Left ventricle myocardium inferior (tissue), 1 donor: ENCODE results near the gene MSGN1. TPM values are rescaled to one million over a fixed set of nuclear protein-coding genes. Genes with fewer than 3 reads are reported as not detected.

ENCODE experiments used
- DNase-seq: peaks from one replicate; pipeline ENCODE4 v3.0.0-alpha.2; 2020
- H3K27ac ChIP-seq: fragments of 200-600 bp; replicated peaks from 2 replicates; pipeline ENCODE4 v1.8.0; 2021
- H3K27me3 ChIP-seq: fragments of 200-600 bp; 2 replicates; pipeline ENCODE4 v1.8.0; 2021; ENCODE audit warnings: low read depth
- H3K36me3 ChIP-seq: fragments of 200-600 bp; 2 replicates; pipeline ENCODE4 v1.8.0; 2021
- H3K4me1 ChIP-seq: fragments of 200-600 bp; 2 replicates; pipeline ENCODE4 v1.8.0; 2021
- H3K4me3 ChIP-seq: fragments of 200-600 bp; 2 replicates; pipeline ENCODE4 v1.8.0; 2021; ENCODE audit warnings: mild to moderate bottlenecking, moderate library complexity
- H3K9me3 ChIP-seq: fragments of 200-600 bp; replicated peaks from 2 replicates; pipeline ENCODE4 v1.8.0; 2021
- intact Hi-C: fragments of 100-400 bp; cut with micrococcal nuclease; formaldehyde crosslinking; loops from one replicate; pipeline ENCODE4 v1.11.0; 2022
- total RNA-seq: library from RNA; stranded (reverse); fragmentation: NEBNext Ultra II Directional; extraction: Animal tissue kit (Norgen Biotek cat#: 25700); gene quantifications from one replicate; pipeline ENCODE4 v1.2.1, GENCODE V29; 2021
- TF ChIP-seq, protein P1 (sequence below): fragments of 200-600 bp; IDR thresholded peaks from 2 replicates; pipeline ENCODE4 v1.8.0; 2021; ENCODE audit warnings: antibody characterized with exemption, mild to moderate bottlenecking, borderline replicate concordance
- donor health status: DM: no; HTN: yes; CAD: no; lungs with severe emphysema.

MSGN1 gene
- total RNA-seq, 1 donor from 2014 or later = not detected

- TF ChIP-seq, protein P1, sequence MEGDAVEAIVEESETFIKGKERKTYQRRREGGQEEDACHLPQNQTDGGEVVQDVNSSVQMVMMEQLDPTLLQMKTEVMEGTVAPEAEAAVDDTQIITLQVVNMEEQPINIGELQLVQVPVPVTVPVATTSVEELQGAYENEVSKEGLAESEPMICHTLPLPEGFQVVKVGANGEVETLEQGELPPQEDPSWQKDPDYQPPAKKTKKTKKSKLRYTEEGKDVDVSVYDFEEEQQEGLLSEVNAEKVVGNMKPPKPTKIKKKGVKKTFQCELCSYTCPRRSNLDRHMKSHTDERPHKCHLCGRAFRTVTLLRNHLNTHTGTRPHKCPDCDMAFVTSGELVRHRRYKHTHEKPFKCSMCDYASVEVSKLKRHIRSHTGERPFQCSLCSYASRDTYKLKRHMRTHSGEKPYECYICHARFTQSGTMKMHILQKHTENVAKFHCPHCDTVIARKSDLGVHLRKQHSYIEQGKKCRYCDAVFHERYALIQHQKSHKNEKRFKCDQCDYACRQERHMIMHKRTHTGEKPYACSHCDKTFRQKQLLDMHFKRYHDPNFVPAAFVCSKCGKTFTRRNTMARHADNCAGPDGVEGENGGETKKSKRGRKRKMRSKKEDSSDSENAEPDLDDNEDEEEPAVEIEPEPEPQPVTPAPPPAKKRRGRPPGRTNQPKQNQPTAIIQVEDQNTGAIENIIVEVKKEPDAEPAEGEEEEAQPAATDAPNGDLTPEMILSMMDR = no peak
- intact Hi-C loops = no loop called here
- no peak for DNase-seq
- peaks cover 24% of the 10 kb centered on the region for H3K36me3 ChIP-seq
- no peaks in the 10 kb centered on the region for H3K9me3 ChIP-seq
- no peaks in the 10 kb centered on the region for H3K4me1 ChIP-seq
- H3K27me3 ChIP-seq = no peaks in the 10 kb centered on the region
- H3K27ac ChIP-seq = no peak overlapping the region
- no peak overlapping the region for H3K4me3 ChIP-seq
These were observed 34.8 kb upstream of the MSGN1 start for GRCh38 chr2:17781482-17781881.

GRCh38 chr2:17786727-17787126 is 29.5 kb upstream of the MSGN1 start:
- H3K27ac ChIP-seq = no peak overlapping the region
- no peak for DNase-seq
- H3K4me1 ChIP-seq = peaks cover 2% of the 10 kb centered on the region
- no peaks in the 10 kb centered on the region for H3K9me3 ChIP-seq
- H3K4me3 ChIP-seq = no peak overlapping the region
- intact Hi-C loops = no loop called here
- no peaks in the 10 kb centered on the region for H3K27me3 ChIP-seq
- TF ChIP-seq, protein P1 = no peak
- H3K36me3 ChIP-seq = no peaks in the 10 kb centered on the region

- DNase-seq = no peak
- Histone ChIP-seq H3K36me3 (no peaks in the 10 kb centered on the region), H3K4me3 (no peak overlapping the region), H3K27ac (no peak overlapping the region), H3K27me3 (no peaks in the 10 kb centered on the region), H3K4me1 (peaks cover 6% of the 10 kb centered on the region), H3K9me3 (no peaks in the 10 kb centered on the region)
- intact Hi-C loops = no loop called here
- TF ChIP-seq, protein P1 = no peak
These were observed 27.5 kb upstream of the MSGN1 start for GRCh38 chr2:17788773-17789172.

GRCh38 chr2:17790536-17790935 is 25.7 kb upstream of the MSGN1 start:
- Histone ChIP-seq H3K4me1 (peaks cover 9% of the 10 kb centered on the region), H3K27me3 (no peaks in the 10 kb centered on the region), H3K27ac (no peak overlapping the region), H3K9me3 (no peaks in the 10 kb centered on the region), H3K36me3 (no peaks in the 10 kb centered on the region), H3K4me3 (no peak overlapping the region)
- DNase-seq = no peak
- TF ChIP-seq, protein P1 = no peak
- intact Hi-C loops = no loop called here

GRCh38 chr2:17791121-17791816 is 25.0 kb upstream of the MSGN1 start:
- no peak for DNase-seq
- Histone ChIP-seq H3K27ac (no peak overlapping the region), H3K4me1 (peaks cover 9% of the 10 kb centered on the region), H3K4me3 (no peak overlapping the region), H3K9me3 (no peaks in the 10 kb centered on the region), H3K27me3 (no peaks in the 10 kb centered on the region), H3K36me3 (no peaks in the 10 kb centered on the region)
- intact Hi-C loops = no loop called here
- TF ChIP-seq, protein P1 = no peak
